Endometrial microvascular endothelial cells (primary cell): ENCODE data around the gene FGF14. TPM values are rescaled to one million over a fixed set of nuclear protein-coding genes. Genes with fewer than 3 reads are reported as not detected.

Source experiments
- in situ Hi-C: cut with HindIII; loops from 2 replicates; pipeline ENCODE4 v1.10.0; 2017; ENCODE audit warnings: low sequenced_read_pairs, low pct_unique_long_range_greater_than_20kb; ENCODE audit errors: inconsistent ontology term
- total RNA-seq: library from RNA; depleted of rRNA; stranded (reverse); fragments of >200 nt; gene quantifications from one replicate; pipeline ENCODE4 v1.2.3, GENCODE V29; 2015; ENCODE audit errors: inconsistent ontology term

Gene FGF14
- total RNA-seq, 1 donor from 2014 or later = under 0.01 TPM

- in situ Hi-C loops = no loop called here
These were observed 27.6 kb downstream of the FGF14 start for GRCh38 chr13:102374233-102374632.

DNA sequence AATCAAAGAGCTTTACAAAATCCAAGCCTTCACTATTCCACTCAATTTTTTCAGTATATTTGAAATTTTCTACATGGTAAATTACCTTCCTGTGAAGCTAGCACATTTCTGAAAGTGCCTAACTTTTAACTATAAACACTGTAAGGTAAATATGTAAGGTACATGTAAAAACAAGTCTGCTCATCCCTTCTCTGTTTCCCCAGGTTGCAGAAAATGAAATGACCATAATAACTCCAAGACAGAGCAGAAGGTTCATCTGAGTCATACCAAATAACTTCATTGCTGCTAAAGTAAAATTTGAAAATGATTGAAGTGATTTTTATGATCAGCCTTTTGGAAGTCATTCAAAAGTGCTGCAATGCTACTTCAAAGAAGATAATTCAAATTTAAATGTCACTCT lies 28.6 kb downstream of the FGF14 start:
- in situ Hi-C loops = no loop called here

DNA sequence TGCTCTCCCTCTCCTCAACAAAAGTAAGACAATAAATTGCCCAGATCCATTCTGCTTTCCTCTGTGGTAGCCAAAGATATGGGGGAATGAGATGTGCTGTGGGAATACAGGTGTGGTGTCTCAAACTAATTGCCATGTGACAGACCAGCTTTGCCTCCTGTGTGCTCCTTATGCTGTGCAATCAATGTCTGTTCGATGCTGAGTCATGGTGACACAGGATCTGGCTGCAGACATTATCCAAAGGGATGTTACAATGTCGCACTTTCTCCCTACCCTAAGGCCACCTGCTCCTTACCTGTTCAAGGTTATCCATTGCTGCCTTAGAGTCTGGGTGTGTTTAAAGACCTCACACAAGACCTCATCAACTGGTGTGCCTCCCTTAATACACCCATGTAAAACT lies 32.5 kb downstream of the FGF14 start:
- in situ Hi-C loops = no loop called here

DNA sequence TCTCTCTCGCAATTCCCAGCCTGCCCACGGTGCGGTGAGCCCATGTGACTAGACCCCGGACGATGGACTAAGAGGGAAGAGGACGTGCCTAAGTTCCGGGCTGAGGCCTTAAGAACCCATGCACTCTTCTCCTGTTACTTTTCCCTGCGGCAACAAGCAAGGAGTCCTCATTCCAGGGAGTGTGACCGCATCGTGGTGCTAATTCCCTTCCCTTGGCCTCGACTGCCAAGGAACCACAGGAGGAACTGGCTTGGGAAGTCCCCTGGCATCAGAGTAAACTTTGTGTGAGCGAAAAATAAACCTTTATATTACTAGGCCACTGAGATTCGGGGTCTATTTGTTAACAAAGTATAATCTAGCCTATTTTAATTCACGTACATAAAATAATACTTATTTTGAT lies 34.0 kb downstream of the FGF14 start:
- in situ Hi-C loops = no loop called here

DNA sequence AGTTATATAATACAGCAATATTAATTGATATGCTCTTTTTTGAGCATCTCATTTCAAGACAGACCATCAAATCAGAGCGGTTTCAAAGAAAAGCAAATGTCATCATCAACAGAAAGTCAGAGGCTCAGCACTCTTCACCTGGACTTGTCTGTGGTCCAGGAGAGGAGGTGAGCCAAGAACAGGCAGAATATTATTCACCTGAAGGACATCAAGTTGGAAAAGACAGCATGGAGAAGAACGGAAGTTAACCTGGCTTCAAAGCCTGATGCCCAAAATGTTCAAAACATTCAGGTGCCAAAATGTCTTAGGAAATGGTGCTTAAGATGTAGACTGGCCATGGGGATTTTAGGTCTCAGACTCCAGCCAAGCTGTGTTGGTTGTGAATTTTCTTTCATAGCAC lies 40.7 kb downstream of the FGF14 start:
- in situ Hi-C loops = no loop called here

DNA sequence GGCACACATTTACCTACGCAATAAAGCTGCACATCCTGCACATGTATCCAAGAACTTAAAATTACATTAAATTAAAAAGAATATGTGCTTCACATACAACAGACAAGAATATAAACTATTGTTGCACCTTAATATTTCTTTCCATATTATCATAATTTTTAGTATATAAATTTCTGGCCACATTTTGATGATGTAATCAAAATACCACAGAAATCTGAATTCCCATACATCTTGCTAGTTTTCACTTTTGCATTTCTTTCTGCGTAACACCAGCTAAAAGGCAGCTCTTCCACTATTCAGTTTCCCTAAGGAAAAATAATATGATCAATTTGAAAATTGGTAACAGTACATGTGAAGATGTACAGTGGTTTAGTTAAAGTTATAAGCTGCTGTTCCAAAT lies 42.6 kb downstream of the FGF14 start:
- in situ Hi-C loops = no loop called here

DNA sequence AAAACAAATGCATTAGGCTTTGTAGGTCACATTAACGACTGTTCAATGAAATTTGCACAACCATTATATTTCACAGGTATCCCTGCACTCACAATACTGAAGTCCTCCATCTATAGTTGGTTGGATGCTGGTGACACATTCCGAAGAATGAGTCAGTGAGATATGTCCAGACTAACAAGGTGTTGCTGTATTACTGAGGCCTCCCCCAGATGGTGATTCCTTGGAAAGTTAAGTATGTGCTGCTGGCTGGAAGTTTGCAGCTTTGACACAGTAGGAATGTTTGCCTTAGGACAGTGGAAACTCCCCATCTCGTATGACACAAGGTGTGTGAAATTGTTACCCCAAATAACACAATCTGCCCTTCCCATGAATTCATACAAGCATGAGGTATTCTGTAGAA lies 46.6 kb downstream of the FGF14 start:
- in situ Hi-C loops = no loop called here

GRCh38 chr13:102354011-102354410 lies 47.8 kb downstream of the FGF14 start:
- in situ Hi-C loops = no loop called here

DNA sequence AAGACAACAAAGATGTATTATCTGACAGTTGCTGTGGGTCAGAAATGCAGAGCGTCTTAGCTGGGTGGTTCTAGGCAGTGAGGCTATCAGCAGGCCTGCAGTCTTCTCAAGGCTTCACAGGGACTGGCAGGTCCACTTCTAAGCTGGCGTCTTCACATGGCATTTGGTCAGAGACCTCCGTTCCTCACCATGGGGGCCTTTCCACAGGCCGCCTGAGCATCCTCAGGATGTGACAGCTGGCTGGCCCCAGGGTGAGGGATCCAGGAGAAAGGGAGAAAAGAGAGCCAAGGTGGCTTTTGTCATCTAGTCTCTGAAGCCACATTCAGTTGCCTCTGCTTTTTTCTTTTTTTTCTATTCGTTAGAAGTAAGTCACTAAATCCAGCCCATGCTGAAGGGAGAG lies 50.3 kb downstream of the FGF14 start:
- in situ Hi-C loops = no loop called here

GRCh38 chr13:102347490-102347889 lies 54.4 kb downstream of the FGF14 start:
- in situ Hi-C loops = no loop called here

DNA sequence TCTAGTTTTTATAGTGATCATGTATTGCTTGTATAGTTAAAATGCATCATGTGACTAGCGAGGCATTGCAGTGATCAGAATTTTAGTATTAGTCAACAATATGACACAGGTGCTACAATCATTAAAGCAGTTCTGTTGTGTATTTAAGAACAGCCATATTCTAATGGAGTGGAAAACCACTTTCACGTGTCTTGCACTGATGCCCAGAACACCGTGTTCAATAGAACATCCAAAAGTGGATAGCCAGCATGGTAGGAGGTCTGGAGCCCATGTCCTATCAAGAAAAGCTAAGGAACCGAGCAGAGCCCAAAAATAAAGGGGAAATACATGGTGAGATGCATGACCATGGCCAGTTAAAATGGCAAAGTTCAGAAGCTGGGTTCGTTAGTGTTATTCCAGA lies 55.1 kb downstream of the FGF14 start:
- in situ Hi-C loops = no loop called here

- in situ Hi-C loops = no loop called here
These were observed 57.4 kb downstream of the FGF14 start for GRCh38 chr13:102344410-102344809.

- in situ Hi-C loops = no loop called here
These were observed 68.3 kb downstream of the FGF14 start for GRCh38 chr13:102333320-102334198.

DNA sequence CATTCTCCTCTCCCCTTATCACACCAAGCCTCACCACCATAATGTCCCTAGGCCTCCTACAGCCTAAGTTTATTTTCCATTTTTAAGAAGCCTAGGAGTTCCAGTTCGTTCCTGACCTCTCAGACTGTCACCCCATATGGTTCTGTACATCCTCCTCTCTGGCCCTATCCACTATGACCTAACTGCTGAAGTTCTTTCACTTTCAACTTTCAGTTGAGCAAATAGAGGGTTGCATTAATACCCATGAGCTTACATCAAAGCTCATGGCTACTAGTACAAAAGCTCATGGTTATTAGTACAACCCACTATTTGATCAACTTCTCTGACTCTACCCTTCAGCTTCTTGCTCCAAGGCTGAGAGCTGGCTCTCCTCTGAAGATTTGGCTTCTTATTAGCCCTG lies 72.9 kb downstream of the FGF14 start:
- in situ Hi-C loops = no loop called here

GRCh38 chr13:102327119-102327617 lies 74.7 kb downstream of the FGF14 start:
- in situ Hi-C loops = no loop called here

GRCh38 chr13:102326381-102327118 lies 75.3 kb downstream of the FGF14 start:
- in situ Hi-C loops = no loop called here

GRCh38 chr13:102325321-102325720 lies 76.5 kb downstream of the FGF14 start:
- in situ Hi-C loops = no loop called here

- in situ Hi-C loops = no loop called here
These were observed 78.3 kb downstream of the FGF14 start for GRCh38 chr13:102323505-102323904.

- in situ Hi-C loops = no loop called here
These were observed 78.8 kb downstream of the FGF14 start for GRCh38 chr13:102323012-102323411.

GRCh38 chr13:102322211-102322610 lies 79.6 kb downstream of the FGF14 start:
- in situ Hi-C loops = no loop called here
